Thyroid gland (tissue), 4 donors: ENCODE results near the gene CDCA4.

ENCODE experiments used
- CTCF ChIP-seq, 6 experiments: fragments of 200-600 bp in 3 of 6; fragments of 450-650 bp in 3 of 6; sonication (generic) in 3 of 6; IDR thresholded peaks; one replicate each; pipeline ENCODE4 v1.5.1; 2016 to 2019; ENCODE audit warnings: antibody characterized with exemption in 6 of 6, mild to moderate bottlenecking in 2 of 6, inconsistent platforms in 1 of 6, moderate library complexity in 1 of 6
- POLR2A ChIP-seq, 2 donors: fragments of 450-650 bp; IDR thresholded peaks; one replicate each; pipeline ENCODE4 v1.6.1; 2017; ENCODE audit warnings: antibody characterized with exemption in 2 of 2, mild to moderate bottlenecking in 2 of 2, moderate library complexity in 1 of 2

DNA sequence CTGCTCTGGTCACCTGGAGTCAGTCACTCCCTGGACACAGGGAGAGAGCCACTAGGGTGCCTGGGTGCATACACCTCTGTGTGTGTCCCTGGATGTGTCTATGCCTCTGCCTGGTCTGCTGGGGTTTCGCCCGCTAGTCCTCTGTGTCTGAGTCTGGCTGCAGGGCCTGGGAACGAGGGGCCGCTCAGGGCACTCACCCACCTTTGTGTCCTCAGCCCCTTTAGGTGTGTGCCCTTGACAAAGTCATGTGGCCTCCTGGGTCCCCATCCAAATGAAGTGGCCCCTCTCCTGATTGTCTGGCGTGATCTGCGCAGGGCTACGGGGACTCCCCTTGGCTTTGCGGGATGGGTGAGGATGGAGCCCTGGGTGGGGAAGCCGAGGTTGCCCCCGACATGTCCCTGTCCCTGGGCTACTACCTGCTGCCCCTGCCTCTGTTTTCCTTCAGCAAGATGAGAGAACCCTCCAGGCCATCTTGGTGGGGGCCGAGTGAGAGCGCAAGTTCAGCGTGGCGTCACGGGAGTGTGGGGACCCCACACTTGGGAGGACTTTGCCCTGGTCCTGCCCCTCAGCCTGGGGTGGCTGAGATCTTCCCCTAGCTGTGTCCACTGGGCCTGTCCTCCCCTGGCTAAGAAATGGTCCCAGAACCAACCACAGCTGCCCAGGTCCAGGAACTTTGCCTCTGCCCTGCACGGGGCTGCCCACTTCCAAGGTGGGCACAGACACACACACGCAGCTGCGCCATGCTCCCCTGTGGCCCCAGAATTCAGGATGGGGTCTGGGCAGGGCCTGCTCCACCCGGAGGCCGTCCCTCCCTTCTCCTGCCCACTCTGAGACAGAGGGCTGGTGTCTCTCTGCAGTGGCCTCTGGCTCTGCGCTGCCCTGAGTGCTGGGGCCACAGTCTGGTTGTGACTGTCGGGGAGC is 40.0 kb downstream of the CDCA4 start:
- TF ChIP-seq CTCF (IDR thresholded peaks at IDR 0.05) (no peak), POLR2A (IDR thresholded peaks at IDR 0.05) (no peak)
